Measurements from ENCODE around the gene MISP. TPM values are rescaled to one million over a fixed set of nuclear protein-coding genes. Genes with fewer than 3 reads are reported as not detected.

Gene MISP
- total RNA-seq, 1 donor from 2014 or later: not detected

DNA sequence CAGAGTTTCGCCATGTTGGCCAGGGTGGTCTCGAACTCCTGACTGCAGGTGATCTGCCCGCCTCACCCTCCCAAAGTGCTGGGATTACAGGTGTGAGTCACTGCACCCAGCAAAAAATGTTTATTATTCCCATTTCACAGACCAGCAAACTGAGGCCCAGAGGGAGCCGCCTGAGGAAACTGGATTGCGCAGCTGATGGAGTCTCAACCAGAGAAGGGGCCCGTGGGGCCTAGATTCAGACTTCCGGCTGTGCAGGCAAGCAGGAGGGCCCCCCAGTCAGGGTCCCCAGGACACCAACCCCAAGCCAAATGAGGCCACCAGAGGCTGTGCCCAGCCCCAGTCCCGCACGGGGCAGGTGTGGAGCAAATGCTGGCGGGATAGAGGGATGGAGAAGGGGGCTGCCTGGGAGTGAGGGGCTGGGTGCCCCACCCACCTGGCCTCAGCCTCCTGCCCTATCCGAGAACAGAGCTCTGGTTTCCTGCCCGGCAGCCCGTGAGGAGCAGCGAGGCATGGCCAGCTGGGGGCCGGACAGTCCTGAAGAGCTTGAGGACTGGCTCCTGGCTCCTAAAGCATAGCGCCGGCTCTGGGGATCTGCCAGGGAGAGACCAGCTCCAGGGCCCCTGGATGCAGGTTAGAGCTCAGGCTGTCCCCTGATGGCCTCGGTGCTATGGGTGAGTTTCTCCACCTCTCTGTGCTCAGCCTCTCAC is 22.0 kb downstream of the MISP start:
- DNase-seq (ENCODE audit: low read depth, low spot score): no peak

GRCh38 chr19:776549-776948 is 25.6 kb downstream of the MISP start:
- DNase-seq (ENCODE audit: low read depth, low spot score): no peak

DNA sequence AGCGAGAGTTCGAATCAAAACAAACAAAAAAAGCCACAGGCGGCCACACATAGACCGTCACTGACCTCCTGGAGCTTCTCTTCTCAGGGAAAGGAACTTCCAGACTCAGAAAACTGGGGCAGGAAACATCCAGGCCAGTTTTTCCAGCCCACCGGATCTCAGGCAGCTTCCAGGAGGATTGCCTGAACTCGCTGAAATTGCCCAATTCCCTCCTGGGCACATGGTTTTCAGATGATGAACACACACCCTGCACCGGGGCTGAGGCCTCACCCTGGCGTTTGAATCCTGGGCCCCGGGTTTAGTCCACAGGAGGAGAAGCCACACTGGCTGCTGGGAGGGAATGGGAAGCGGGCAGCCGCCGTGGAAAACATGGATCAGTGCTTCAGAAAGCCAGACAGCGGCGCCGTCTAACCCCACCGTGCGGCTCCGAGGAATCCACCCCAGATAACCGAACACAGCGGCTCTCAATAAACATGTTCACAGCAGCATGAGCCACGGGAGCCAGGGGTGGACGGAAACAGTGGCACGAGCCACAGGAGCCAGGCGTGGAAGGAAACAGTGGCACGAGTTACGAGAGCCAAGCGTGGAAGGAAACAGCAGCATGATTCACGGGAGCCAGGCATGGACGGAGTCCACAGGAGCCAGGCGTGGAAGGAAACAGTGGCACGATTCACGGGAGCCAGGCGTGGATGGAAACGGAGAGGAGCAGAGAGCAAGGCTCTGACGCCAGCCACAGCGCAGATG is 28.2 kb downstream of the MISP start:
- DNase-seq (ENCODE audit: low read depth, low spot score): no peak

DNA sequence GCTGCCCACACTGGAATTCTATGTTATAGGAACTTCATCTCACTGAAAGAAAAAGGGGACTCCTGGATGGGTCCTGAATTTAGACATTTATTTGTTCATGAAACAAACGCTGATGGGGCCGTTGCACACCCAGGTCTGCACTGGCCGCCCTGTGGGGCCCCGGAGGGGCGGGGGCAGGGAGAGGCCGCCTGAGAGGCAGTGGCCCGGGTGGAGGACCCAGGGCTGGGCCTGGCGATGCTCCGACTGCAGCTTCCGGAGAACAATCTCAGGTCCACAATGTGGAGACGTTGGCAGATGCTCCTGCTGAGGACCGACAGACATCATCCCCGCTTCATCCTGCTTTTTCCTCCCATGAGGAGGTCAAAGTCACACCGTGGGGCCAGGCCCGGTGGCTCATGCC is 30.0 kb downstream of the MISP start:
- DNase-seq (ENCODE audit: low read depth, low spot score): no peak

DNA sequence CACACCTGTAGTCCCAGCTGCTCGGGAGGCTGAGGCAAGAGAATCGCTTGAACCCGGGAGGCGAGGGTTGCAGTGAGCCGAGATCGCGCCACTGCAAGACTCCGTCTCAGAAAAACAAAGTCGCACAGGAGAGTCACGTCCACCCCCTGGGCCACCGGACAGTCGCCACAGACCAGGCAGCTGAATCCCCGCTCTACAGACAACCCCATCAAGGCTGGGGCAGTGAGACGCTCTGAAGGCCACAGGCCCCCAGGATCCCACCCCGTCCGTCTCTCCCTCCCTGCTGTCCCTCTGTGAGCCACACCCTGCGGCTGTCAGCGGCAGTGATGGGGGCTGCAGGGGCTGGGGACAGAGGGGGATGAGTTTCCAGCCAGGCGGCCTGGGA is 30.9 kb downstream of the MISP start:
- no peak for DNase-seq (ENCODE audit: low read depth, low spot score)

DNA sequence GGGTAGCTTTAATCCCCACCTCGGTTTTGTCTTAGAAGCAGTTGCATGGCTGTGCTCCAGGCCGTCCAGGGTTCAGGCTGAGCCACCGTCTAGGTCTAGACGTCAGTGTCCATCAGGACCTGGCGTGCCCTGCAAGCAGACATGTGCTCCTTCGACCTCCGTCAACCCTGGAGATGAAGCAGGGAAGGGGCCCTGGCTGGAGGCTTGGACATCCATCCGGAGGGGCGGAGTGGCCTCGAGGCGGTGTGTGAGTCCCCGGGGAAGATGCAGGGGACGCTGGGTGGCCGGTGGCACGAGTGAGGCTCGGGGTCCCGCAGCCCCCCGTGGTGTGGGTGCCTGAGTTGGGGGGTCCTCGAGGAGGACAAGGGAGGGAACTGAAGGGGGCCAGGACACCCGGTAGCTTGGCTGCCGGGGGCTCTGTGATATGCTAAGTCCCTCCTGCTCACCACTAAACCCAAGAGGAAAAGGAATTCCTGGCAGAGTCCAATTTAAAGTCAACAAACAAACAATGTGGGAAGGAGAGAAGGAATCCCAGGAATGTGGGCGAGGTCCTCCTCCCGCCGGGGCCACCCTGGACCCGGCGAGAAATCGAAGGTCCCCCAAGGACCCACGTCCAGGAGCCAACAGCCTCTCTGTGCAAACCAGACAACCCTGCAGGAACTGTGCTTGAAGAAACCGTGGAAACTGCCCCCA is 31.4 kb downstream of the MISP start:
- DNase-seq (ENCODE audit: low read depth, low spot score): peak; percentile 60

DNA sequence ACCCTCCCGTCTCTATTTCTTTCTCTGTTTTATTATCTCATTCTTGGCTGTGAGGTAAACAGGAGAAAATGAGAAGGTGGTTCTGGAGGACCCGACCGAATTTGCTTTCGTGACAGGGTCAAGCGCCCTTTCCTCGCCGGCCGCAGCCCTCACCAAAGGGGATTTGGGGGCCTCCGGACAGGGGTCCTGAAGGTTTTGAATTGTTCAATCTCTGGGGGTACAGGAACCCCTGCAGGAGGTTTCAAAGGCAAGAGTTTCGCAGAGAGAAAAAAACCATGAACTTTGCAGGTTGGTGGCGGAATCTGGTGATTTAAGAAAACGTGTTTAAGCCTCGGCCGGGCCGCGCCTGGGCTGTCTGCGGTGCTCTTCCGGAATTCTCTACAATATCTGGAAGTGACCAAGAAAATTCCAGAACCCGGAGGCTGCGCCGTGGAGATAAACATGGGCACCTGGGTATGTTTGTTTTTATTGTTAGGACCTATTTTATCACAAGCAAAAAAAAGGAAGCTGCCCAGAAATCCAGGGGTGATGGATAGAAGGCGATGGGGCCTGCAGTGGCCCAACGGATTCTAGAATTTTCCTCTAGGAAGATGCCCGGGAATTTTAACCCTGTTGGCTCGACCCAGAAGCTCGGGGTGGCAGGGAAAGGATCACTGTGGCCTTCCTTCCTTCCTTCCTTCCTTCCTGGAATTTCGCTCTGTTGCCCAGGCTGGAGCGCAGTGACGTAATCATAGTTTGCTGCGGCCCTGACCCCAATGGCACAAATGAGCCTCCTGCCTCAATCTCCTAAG is 32.2 kb downstream of the MISP start:
- DNase-seq (ENCODE audit: low read depth, low spot score): peak; percentile 75

DNA sequence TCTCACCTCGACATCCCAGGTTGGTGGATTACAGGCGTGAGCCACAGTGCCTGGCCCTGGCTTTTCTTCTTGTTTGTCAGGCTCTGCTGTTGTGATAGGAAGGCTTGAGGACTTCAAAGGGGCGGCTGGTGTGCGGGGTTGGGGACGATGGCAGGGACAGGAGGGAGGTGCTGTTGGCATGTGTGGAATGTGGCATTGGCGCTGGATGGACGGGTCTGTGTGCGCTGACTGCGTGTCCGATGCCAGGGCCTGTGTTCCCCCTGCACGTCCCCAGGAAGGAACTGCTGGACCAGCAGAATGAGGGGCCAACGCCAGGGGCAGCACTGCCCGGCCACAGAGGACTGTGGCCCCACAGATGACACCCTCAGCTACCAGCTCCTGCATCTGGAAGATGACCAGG is 33.6 kb downstream of the MISP start:
- DNase-seq (ENCODE audit: low read depth, low spot score): no peak

DNA sequence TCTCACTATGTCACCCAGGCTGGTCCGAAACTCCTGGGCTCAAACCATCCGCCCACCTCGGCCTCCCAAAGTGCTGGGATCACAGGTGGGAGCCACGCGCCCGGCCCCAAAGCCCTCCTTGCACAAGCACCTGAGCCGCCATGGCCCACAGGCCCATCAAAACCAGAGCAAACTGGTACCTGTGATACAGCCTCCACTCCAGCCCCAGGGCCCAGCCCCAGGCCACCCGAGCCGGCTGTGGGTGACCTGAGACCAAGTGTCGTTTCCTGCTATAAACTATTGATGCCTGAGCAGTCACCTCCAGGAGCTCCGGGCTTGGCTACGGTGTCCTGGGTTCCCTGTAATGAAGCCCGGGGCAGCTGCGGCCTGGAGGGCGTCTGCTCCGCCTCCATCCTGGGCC is 36.6 kb downstream of the MISP start:
- no peak for DNase-seq (ENCODE audit: low read depth, low spot score)

DNA sequence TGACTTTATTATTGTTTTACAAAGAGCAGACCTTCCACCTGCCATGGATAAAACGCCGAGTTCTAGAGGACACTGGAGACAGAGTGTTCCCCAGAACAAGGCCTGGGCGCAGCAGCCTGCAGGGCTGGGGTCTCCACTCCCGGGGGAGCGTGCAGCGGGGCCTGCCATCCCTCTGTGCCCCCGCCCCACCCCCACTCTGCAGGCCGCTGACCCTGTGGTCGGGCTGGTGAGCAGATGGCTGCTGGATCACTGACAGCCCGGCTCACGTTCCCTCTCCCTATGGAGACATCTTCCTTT is 37.7 kb downstream of the MISP start:
- no peak for DNase-seq (ENCODE audit: low read depth, low spot score)

- DNase-seq (ENCODE audit: low read depth, low spot score): no peak
These were observed 38.2 kb downstream of the MISP start for GRCh38 chr19:788983-789700.

- no peak for DNase-seq (ENCODE audit: low read depth, low spot score)
These were observed 38.8 kb downstream of the MISP start for GRCh38 chr19:789701-790060.

- no peak for DNase-seq (ENCODE audit: low read depth, low spot score)
These were observed 40.2 kb downstream of the MISP start for GRCh38 chr19:791007-791566.

- no peak for DNase-seq (ENCODE audit: low read depth, low spot score)
These were observed 40.8 kb downstream of the MISP start for GRCh38 chr19:791567-792305.

- DNase-seq (ENCODE audit: low read depth, low spot score): no peak
These were observed 41.5 kb downstream of the MISP start for GRCh38 chr19:792306-792885.

DNA sequence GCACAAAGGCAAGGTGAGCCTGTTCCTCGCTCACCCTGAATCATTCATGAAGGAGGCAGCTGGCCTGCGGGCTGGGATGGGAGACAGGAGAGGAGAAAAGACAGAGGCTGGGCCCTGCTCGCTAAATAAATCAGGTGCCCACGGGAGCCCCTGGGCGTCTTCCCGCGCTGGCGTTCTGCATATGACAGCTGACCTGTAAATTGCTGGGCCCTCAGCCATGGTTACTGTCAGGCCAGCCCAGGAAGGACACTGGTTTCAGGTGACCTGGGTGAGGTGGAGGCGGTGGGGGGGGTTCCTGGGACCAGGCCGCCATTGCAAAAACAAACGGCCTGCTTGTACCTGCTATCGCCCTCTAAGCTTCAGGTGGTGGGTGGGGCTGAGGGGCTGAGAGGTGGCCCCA is 42.9 kb downstream of the MISP start:
- DNase-seq (ENCODE audit: low read depth, low spot score): no peak

GRCh38 chr19:795073-795611 is 44.2 kb downstream of the MISP start:
- DNase-seq (ENCODE audit: low read depth, low spot score): no peak

DNA sequence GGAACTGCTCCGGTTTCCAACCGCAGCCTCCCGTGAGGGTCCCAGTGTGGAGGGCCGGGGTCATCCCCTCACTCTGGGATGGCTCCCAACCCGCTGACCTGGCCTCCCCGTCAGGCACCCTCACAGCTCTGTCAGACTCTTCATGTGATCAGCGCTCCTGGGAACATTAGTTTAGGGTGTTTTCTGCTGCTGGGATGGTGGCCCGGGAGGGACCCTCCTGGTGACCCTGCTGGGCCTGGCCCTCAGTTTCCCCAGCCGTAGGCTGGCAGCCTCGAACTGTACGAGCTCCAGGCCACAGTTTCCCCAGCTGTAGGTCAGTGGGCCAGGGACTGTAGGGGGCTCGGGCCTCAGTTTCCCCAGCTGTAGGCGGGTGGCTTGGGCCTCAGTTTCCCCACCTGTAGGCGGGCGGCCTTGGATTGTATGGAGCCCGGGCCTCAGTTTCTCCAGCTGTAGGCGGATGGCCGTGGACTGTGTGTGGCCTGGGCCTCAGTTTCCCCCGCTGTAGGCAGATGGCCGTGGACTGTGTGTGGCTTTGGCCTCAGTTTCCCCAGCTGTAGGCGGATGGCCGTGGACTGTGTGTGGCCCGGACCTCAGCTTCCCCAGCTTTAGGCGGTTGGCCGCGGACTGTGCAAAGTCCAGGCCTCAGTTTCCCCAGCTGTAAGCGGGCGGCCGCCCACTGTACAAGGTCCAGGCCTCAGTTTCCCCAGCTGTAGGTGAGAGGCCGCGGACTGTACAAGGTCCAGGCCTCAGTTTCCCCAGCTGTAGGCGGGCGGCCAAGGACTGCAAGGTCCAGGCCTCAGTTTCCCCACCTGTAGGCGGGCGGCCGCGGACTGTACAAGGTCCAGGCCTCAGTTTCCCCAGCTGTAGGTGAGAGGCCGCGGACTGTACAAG is 45.0 kb downstream of the MISP start:
- DNase-seq (ENCODE audit: low read depth, low spot score): no peak

Measured in pulmonary artery endothelial cell (primary cell).